ENCODE data around the gene PPFIBP2.

The PPFIBP2 gene

GRCh38 chr11:7664867-7665266 is 151.1 kb downstream of the PPFIBP2 start:
- no peaks in the 10 kb centered on the region for H3K9me3 ChIP-seq (ENCODE audit: low read length)
- no peak overlapping the region for H3K4me3 ChIP-seq (ENCODE audit: low read depth, low read length, poor library complexity, severe bottlenecking)
- H3K27ac ChIP-seq (ENCODE audit: low read depth, low read length, poor library complexity, severe bottlenecking), result no peak overlapping the region
- H3K4me2 ChIP-seq (ENCODE audit: low read length), result no peak overlapping the region
- no peaks in the 10 kb centered on the region for H4K20me1 ChIP-seq (ENCODE audit: insufficient read depth, low read length)
- H2AFZ ChIP-seq (ENCODE audit: low read length), result no peak overlapping the region
- no peaks in the 10 kb centered on the region for H3K4me1 ChIP-seq (ENCODE audit: insufficient read depth, low read length, severe bottlenecking)
- no peaks in the 10 kb centered on the region for H3K27me3 ChIP-seq (ENCODE audit: insufficient read depth, low read length)
- TF ChIP-seq EZH2 (IDR thresholded peaks at IDR 0.05; ENCODE audit: borderline replicate concordance, low read length), result no peak
- TF ChIP-seq CTCF (IDR thresholded peaks at IDR 0.05; ENCODE audit: low read length), result no peak
- peaks cover 12% of the 10 kb centered on the region; the same call in 1 of the 2 replicates for H3K36me3 ChIP-seq (ENCODE audit: insufficient read depth, low read length)
- no peaks in the 10 kb centered on the region for H3K9me2 ChIP-seq (ENCODE audit: low read depth, low read length)
- H3F3A ChIP-seq (ENCODE audit: insufficient read depth, low read length), result no peaks in the 10 kb centered on the region
- H3K79me2 ChIP-seq (ENCODE audit: insufficient read depth, low read length), result no peaks in the 10 kb centered on the region
- H3K9ac ChIP-seq (ENCODE audit: low read length), result no peak overlapping the region

- no peaks in the 10 kb centered on the region for H3F3A ChIP-seq (ENCODE audit: insufficient read depth, low read length)
- no peaks in the 10 kb centered on the region for H3K4me1 ChIP-seq (ENCODE audit: insufficient read depth, low read length, severe bottlenecking)
- no peak overlapping the region for H3K4me2 ChIP-seq (ENCODE audit: low read length)
- no peak overlapping the region for H2AFZ ChIP-seq (ENCODE audit: low read length)
- no peaks in the 10 kb centered on the region for H3K27me3 ChIP-seq (ENCODE audit: insufficient read depth, low read length)
- H3K9me3 ChIP-seq (ENCODE audit: low read length), result no peaks in the 10 kb centered on the region
- no peak overlapping the region for H3K27ac ChIP-seq (ENCODE audit: low read depth, low read length, poor library complexity, severe bottlenecking)
- H3K79me2 ChIP-seq (ENCODE audit: insufficient read depth, low read length), result no peaks in the 10 kb centered on the region
- no peaks in the 10 kb centered on the region for H3K9me2 ChIP-seq (ENCODE audit: low read depth, low read length)
- peaks cover 12% of the 10 kb centered on the region; the same call in 1 of the 2 replicates for H3K36me3 ChIP-seq (ENCODE audit: insufficient read depth, low read length)
- H3K9ac ChIP-seq (ENCODE audit: low read length), result no peak overlapping the region
- H3K4me3 ChIP-seq (ENCODE audit: low read depth, low read length, poor library complexity, severe bottlenecking), result no peak overlapping the region
- TF ChIP-seq CTCF (IDR thresholded peaks at IDR 0.05; ENCODE audit: low read length) (peak; percentile 92), EZH2 (IDR thresholded peaks at IDR 0.05; ENCODE audit: borderline replicate concordance, low read length) (no peak)
- no peaks in the 10 kb centered on the region for H4K20me1 ChIP-seq (ENCODE audit: insufficient read depth, low read length)
Measured at GRCh38 chr11:7665473-7666291, 151.9 kb downstream of the PPFIBP2 start.

- no peak for TF ChIP-seq EZH2 (IDR thresholded peaks at IDR 0.05; ENCODE audit: borderline replicate concordance, low read length)
- TF ChIP-seq CTCF (IDR thresholded peaks at IDR 0.05; ENCODE audit: low read length), result no peak
- no peaks in the 10 kb centered on the region for H4K20me1 ChIP-seq (ENCODE audit: insufficient read depth, low read length)
- H2AFZ ChIP-seq (ENCODE audit: low read length), result no peak overlapping the region
Measured at GRCh38 chr11:7666292-7666866, 152.6 kb downstream of the PPFIBP2 start.

More at GRCh38 chr11:7666292-7666866, 152.6 kb downstream of the PPFIBP2 start:
- Histone ChIP-seq H3K9me2 (ENCODE audit: low read depth, low read length) (no peaks in the 10 kb centered on the region), H3F3A (ENCODE audit: insufficient read depth, low read length) (no peaks in the 10 kb centered on the region), H3K9me3 (ENCODE audit: low read length) (no peaks in the 10 kb centered on the region), H3K4me1 (ENCODE audit: insufficient read depth, low read length, severe bottlenecking) (no peaks in the 10 kb centered on the region), H3K9ac (ENCODE audit: low read length) (no peak overlapping the region), H3K27me3 (ENCODE audit: insufficient read depth, low read length) (no peaks in the 10 kb centered on the region), H3K4me2 (ENCODE audit: low read length) (no peak overlapping the region), H3K27ac (ENCODE audit: low read depth, low read length, poor library complexity, severe bottlenecking) (no peak overlapping the region), H3K4me3 (ENCODE audit: low read depth, low read length, poor library complexity, severe bottlenecking) (no peak overlapping the region), H3K79me2 (ENCODE audit: insufficient read depth, low read length) (no peaks in the 10 kb centered on the region), H3K36me3 (ENCODE audit: insufficient read depth, low read length) (peaks cover 12% of the 10 kb centered on the region; the same call in 1 of the 2 replicates)
